GM12873 (cell line): ENCODE measurements around the gene REEP1.

Experiments used
- TF ChIP-seq, protein P1 (sequence below): IDR thresholded peaks from 2 replicates; pipeline ENCODE4 v1.5.1; 2012; ENCODE audit warnings: low read depth, mild to moderate bottlenecking, moderate library complexity, low read length, control low read depth; ENCODE audit not compliant: insufficient read depth; ENCODE audit errors: missing control alignments

Gene REEP1

DNA sequence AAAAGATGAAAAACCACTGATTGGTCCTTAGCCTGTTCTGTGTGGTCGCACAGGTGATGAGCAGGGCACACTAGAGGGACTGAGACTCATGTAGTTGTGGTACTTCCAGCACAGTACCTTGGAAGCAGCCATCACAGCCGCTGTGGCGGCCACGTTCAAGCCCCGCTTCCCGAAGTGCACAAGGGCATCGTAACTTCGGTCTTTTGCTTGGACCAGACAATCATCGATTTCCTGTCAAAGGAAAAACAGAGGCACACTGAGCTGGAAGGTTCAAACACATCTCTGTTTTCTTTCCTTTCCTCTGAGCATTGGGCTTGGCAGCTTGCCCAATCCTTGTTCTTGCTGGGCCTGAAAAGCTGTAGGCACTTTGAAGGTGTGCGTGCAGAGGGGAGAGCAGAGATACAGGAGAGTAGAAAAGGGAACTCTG, 85.6 kb downstream of the REEP1 start:
- TF ChIP-seq, protein P1, sequence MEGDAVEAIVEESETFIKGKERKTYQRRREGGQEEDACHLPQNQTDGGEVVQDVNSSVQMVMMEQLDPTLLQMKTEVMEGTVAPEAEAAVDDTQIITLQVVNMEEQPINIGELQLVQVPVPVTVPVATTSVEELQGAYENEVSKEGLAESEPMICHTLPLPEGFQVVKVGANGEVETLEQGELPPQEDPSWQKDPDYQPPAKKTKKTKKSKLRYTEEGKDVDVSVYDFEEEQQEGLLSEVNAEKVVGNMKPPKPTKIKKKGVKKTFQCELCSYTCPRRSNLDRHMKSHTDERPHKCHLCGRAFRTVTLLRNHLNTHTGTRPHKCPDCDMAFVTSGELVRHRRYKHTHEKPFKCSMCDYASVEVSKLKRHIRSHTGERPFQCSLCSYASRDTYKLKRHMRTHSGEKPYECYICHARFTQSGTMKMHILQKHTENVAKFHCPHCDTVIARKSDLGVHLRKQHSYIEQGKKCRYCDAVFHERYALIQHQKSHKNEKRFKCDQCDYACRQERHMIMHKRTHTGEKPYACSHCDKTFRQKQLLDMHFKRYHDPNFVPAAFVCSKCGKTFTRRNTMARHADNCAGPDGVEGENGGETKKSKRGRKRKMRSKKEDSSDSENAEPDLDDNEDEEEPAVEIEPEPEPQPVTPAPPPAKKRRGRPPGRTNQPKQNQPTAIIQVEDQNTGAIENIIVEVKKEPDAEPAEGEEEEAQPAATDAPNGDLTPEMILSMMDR: no peak

DNA sequence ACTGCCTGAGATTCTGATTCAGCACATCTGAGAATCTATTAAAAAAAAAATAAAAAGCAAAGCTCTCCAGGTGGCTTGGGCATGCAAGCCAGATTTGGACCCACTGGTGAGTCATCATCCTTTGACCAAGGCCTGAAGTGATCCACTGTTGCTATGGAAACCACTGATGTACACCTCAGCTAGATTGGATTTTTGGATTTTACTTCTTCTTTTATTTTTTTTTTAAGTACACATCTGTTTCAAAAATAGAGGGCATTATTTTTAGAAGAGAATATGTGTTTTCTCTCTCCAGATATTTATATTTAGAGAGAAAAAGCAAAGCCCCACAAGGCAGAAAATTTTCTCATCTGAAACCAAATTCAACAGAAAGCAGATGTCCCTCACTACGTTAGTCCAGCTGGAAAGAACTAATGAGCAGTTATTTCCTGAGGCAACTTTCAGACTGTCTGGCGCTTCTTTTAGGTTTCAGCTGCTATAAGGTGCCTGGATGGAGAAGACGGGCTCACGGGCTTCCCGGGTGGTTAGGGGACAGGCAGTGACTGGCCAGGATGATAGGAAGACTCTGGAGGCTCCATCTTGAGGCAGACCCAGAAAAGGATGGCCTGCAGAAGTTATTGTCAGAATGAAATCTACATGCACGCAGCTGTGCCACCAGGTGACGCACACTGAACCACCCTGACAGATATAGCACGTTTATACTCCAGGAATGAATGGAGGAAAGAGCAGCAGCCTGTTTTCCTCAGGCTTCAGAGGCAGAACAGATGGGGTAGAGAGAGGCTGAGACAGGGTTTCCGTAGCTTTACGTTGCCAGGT, 87.6 kb downstream of the REEP1 start:
- TF ChIP-seq, protein P1: peak; percentile 32

DNA sequence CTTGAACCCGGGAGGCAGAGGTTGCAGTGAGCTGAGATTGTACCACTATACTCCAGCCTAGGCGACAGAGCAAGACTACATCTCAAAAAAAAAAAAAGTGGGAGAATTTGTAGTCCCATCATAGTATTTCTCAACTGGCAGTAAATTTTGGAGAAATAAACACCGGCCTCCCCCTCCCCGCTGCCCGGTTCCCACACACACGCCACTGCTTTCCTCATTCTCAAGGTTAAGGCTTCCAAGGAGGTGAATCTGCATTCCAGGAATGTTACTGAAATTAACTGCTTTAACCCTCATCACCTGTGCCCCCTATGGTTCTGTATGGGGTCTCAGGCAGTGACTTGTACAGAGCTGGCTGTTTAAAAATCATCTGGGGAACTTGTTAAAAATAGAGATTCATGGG, 88.2 kb downstream of the REEP1 start:
- TF ChIP-seq, protein P1: no peak

DNA sequence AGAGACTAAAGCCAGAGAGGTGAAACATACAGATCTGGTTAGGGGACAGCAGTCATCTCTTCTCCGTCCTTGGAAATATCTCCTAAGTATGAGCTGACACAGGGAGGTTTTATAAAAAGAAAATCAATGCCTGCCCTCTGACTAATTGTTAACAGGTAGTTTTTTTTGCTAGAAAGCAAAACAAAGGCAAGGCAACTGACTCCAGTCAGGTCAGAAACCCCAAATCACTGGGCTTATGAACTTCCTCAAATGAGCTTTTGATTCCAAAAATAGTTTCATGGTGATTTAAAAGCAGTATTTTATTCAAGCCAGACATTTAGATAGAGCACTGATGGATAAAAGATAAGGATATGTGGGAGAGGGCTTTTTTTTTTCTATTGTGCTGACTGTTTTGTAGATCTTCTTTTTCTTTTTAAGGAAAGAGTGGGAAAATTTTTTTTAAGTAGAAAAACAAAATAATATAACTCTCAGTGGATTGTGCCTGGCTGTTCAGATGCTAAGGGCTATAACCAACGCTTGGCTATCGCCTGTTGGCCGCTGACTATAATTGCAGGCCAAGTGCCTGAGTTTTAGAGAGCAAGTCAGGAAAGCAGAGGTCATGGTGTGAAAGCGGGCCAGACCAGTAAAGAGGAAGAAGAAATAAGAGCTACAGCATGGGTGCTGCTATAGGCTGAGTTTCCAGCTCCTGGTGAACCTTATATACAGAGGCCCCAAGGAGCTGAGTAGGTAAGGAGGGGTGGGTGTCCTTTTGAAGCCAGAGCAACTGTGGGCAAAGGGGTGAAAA, 93.3 kb downstream of the REEP1 start:
- TF ChIP-seq, protein P1: no peak

DNA sequence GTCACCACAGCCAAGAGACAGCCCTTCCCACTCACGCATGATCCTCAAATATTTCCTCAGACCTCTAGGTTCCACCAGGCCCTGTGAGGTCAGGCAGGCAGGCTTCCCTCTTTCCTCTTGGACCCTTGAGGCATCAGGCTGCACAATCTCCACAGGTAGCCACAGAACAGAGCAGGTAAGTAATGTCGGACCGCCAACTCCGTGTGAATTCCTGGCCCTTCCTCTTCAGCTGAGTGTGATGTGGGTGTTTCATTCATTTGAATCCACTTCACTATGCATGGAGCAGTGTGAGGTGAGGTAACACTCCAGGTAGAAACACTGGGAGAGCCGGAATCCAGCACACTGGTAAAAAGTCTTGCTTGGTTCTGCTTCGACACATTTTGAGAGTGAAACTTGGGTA, 94.2 kb downstream of the REEP1 start:
- TF ChIP-seq, protein P1: no peak

DNA sequence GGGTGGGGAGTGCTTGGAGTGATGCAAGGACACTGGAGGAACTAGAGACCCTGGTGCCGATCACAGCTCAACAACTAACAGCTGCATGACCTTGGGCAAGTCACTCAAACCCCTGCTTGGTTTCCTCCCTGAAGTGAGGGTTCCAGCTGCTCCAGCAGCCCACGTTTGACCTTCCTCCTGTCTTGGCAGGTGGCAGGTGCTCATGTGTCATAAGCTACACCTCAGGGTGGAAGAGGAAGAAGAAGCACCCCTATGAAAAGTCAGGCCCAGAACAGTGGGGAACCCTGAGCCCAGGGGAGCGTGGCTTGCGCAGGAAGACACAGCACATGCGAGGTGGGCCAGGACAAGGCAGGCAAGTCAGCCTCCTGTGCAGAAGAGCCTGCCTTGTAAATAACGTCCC, 95.8 kb downstream of the REEP1 start:
- TF ChIP-seq, protein P1: no peak

DNA sequence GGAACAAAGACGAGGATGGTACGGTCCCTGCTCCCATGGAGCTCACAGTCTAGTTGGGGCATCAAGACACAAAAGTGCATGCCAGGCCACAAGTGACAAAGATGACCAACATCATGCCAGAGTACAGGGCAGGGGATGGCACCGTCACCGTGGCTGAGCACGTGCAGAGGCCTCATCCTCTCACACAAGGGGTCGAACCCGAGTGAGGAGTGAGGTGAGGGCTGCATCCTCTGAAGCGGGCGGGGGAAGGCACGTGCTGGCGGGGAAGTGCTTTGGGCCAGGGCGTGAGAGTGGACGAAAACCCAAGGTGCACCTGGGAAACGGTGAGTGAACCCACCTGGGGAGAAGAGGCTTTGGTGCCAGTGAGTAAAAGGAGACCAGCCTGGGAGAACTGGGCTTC, 97.2 kb downstream of the REEP1 start:
- TF ChIP-seq, protein P1: no peak
